Suprapubic skin (tissue), 4 donors: Measurements from ENCODE around the gene FBXO42. TPM values are rescaled to one million over a fixed set of nuclear protein-coding genes. Genes with fewer than 3 reads are reported as not detected.
"Not testable (repeated sequence)": the region's sequence is repeated elsewhere in the genome, so short reads cannot be mapped to it uniquely, and the experiment has no call there.

Experiments used
- DNase-seq, 2 donors: peaks; one replicate each; pipeline ENCODE4 v3.0.0-alpha.2; 2019; ENCODE audit warnings: low spot score in 2 of 2
- H3K27ac ChIP-seq: fragments of 200-600 bp; sonication (generic); one replicate; pipeline ENCODE4 v1.5.1; 2019
- H3K27me3 ChIP-seq: fragments of 200-600 bp; sonication (generic); one replicate; pipeline ENCODE4 v1.5.1; 2019
- H3K36me3 ChIP-seq: fragments of 200-600 bp; sonication (generic); one replicate; pipeline ENCODE4 v1.5.1; 2019
- H3K4me1 ChIP-seq: fragments of 200-600 bp; sonication (generic); one replicate; pipeline ENCODE4 v1.5.1; 2019
- H3K4me3 ChIP-seq: fragments of 200-600 bp; sonication (generic); one replicate; pipeline ENCODE4 v1.5.1; 2019; ENCODE audit warnings: mild to moderate bottlenecking
- H3K9me3 ChIP-seq: fragments of 200-600 bp; sonication (generic); one replicate; pipeline ENCODE4 v1.5.1; 2019
- EP300 ChIP-seq: sonication (generic); formaldehyde crosslinking; IDR thresholded peaks from one replicate; pipeline ENCODE4 v1.6.1; 2017; ENCODE audit warnings: antibody characterized with exemption
- POLR2A ChIP-seq, 2 donors: fragments of 450-650 bp; IDR thresholded peaks; one replicate each; pipeline ENCODE4 v1.6.1; 2017; ENCODE audit warnings: antibody characterized with exemption in 2 of 2, mild to moderate bottlenecking in 2 of 2, moderate library complexity in 2 of 2
- POLR2AphosphoS5 ChIP-seq, 3 donors: sonication (generic); formaldehyde crosslinking; IDR thresholded peaks; one replicate each; pipeline ENCODE4 v1.6.1; 2017; ENCODE audit warnings: antibody characterized with exemption in 3 of 3
- WGBS: methylation state at CpG from one replicate; pipeline ENCODE4 v1.1.5; 2018; 5-methylcytosine and 5-hydroxymethylcytosine counted together
- total RNA-seq, 4 donors: library from RNA; depleted of rRNA; stranded (reverse); fragments of >200 nt; gene quantifications; one replicate each; pipeline ENCODE4 v1.1.0, GENCODE V29; 2016
- TF ChIP-seq, protein P1 (sequence below), 2 donors: fragments of 200-600 bp in 1 of 2; fragments of 450-650 bp in 1 of 2; sonication (generic) in 1 of 2; IDR thresholded peaks; one replicate each; pipeline ENCODE4 v1.5.1; 2016 to 2019; ENCODE audit warnings: antibody characterized with exemption in 2 of 2, mild to moderate bottlenecking in 1 of 2, moderate library complexity in 1 of 2

The FBXO42 gene
- total RNA-seq, 4 donors from 2014 or later, result 51.1 to 61.4 (median 55.5) TPM

DNA sequence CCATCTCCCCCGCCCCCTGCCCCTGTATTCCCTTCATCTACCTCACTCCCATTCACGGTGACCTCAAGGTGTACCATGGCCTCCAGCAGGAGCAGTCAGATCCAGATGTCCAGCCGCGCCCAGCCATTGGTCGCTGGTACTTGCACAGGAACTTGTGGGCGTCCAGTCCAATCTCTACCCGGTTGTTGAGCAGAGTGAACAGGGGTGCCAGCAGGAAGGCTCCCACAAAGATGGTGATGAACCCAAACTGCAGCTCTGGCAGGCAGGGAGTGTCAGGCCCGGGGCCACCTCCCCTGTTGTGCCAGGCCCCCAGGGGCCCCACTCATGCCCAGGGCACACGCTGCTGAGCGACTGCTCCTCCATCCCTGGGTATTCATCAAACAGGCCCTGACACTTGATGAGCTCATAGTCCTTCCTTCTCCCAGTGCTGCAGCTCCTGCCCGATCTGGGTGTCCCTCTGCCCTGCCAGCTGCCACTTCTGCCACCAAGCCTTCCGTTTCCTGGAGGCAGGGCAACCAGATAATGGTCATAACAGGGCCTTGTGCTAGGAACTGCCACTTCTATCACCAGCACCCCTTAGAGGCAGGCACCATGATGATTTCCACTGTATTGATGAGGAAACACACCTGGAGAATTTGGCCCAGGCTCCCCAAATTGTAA, 134.1 kb downstream of the FBXO42 start:
- peak overlapping the region; percentile 78 for H3K27ac ChIP-seq
- H3K36me3 ChIP-seq, result no peaks in the 10 kb centered on the region
- H3K4me1 ChIP-seq, result peaks cover 24% of the 10 kb centered on the region
- 81% methylated on average over 7 of the region's 12 CpGs for WGBS
- no peaks in the 10 kb centered on the region for H3K9me3 ChIP-seq
- peak overlapping the region; percentile 54 for H3K4me3 ChIP-seq
- no peaks in the 10 kb centered on the region for H3K27me3 ChIP-seq
- DNase-seq, result peak in 1 of 2 donors; percentile 80
- TF ChIP-seq POLR2AphosphoS5 (IDR thresholded peaks at IDR 0.05) (no peak), EP300 (no peak), POLR2A (IDR thresholded peaks at IDR 0.05) (no peak)
- TF ChIP-seq, protein P1, sequence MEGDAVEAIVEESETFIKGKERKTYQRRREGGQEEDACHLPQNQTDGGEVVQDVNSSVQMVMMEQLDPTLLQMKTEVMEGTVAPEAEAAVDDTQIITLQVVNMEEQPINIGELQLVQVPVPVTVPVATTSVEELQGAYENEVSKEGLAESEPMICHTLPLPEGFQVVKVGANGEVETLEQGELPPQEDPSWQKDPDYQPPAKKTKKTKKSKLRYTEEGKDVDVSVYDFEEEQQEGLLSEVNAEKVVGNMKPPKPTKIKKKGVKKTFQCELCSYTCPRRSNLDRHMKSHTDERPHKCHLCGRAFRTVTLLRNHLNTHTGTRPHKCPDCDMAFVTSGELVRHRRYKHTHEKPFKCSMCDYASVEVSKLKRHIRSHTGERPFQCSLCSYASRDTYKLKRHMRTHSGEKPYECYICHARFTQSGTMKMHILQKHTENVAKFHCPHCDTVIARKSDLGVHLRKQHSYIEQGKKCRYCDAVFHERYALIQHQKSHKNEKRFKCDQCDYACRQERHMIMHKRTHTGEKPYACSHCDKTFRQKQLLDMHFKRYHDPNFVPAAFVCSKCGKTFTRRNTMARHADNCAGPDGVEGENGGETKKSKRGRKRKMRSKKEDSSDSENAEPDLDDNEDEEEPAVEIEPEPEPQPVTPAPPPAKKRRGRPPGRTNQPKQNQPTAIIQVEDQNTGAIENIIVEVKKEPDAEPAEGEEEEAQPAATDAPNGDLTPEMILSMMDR (IDR thresholded peaks at IDR 0.05), result no peak

DNA sequence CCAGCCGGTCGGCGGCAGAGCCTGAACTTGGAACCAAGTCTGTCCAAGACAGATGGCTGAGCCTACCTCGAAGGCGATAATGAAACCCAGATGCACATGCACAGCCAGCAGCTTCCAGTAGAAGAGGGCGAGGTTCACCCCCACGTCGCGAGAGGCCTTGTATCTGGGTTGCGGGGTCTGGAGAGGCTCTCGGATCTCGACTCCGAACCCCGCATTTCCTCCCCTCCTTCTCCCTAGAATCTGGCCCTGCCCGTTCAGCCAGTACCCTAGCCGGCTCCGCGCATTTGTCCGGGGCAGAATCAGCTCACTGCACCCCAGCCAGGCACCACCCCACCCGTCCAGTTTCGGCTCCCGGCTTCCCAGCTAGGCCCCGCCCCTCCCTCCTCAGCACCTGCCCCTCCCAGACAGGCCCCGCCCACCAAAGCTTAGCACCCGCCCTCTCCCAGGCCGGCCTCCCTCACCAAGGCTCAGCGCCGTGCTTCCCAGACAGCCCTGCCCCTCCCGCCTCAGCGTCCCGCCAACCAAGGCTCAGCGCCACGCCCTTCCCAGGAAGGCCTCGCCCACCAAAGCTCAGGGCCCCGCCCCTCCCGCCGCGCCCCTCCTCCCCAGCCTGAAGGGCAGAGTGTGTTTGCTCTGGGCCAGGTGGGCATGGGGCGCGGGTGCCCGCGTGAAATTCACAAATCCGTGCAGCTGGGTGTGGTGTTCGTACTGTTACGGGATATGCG, 135.1 kb downstream of the FBXO42 start:
- no peaks in the 10 kb centered on the region for H3K36me3 ChIP-seq
- peak overlapping the region; percentile 54 for H3K4me3 ChIP-seq
- H3K27me3 ChIP-seq, result no peaks in the 10 kb centered on the region
- peak; percentile 99 to 100 for DNase-seq
- H3K4me1 ChIP-seq, result peaks cover 26% of the 10 kb centered on the region
- TF ChIP-seq POLR2AphosphoS5 (IDR thresholded peaks at IDR 0.05) (peak in 2 of 3 donors; percentile 20 to 31), EP300 (no peak)
- H3K27ac ChIP-seq, result peak overlapping the region; percentile 78
- WGBS, result 4% methylated on average over 12 of the region's 46 CpGs
- H3K9me3 ChIP-seq, result no peaks in the 10 kb centered on the region

DNA sequence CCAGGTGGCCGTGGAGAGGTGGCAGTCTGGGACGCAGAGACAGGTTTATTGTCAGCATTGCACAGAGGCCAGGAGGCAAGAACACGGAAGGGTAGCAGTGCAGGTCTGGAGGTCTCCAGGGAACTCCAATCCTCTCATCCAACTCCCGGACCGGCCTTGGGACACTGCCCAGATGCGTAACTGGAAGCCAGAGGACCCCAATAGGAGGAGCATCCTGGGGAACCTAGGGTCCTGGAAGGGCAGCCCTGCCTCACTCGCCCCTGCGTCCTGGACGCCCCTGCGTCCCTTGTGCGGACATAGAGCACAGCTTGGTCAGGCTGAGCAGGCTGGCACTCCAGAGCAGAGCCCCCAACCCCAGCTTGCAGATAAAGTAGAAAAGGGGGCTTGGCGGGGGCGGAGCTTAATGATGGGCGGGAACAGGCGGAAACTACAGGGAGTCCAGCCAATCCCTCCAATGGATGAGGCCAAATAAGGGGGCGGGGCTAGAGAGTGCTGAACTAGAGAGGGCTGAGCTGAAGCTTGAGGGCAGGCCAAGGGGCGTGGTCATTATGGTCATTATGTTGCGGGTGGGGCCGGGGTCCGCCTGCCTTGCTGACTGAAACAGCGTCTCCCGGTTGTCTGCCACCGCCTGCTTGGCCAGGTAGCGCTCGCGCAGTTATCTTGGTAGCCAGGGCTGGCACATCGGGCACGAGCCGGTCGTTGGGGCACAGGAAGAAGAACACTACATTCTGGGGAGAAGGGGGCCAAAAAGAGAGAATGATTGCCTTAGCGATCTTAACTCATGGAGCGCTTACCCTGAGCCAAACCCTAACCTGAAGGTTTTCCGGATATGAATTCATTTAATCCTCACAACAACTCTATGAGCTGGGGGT, 136.2 kb downstream of the FBXO42 start:
- peak; percentile 91 to 93 for DNase-seq
- WGBS, result 18% methylated on average over 27 of the region's 33 CpGs
- peak overlapping the region; percentile 54 for H3K4me3 ChIP-seq

DNA sequence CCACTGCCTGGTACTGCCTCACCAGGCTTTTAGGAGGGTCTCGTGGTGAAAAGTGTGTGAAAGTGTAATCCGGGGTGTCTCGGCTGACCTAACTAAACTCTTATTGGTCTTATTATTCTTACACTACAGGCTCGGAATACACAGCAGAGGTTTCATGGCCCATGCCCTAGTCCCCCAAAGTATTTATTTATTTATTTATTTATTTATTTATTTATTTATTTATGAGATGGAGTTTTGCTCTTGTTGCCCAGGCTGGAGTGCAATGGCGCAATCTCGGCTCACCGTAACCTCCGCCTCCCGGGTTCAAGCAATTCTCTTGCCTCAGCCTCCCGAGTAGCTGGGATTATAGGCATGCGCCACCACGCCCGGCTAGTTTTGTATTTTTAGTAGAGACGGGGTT, 137.0 kb downstream of the FBXO42 start:
- H3K9me3 ChIP-seq, H3K36me3 ChIP-seq, H3K27ac ChIP-seq, H3K27me3 ChIP-seq, DNase-seq, H3K4me3 ChIP-seq: not testable (repeated sequence)
- 99% methylated on average over 14 of the region's 14 CpGs for WGBS
- peaks cover 40% of the 10 kb centered on the region for H3K4me1 ChIP-seq

More for the DNA sequence above, 136.2 kb downstream of the FBXO42 start:
- peak overlapping the region; percentile 78 for H3K27ac ChIP-seq
- TF ChIP-seq POLR2A (IDR thresholded peaks at IDR 0.05), result no peak
- no peak for TF ChIP-seq POLR2AphosphoS5 (IDR thresholded peaks at IDR 0.05)
- no peak for TF ChIP-seq EP300
- TF ChIP-seq, protein P1 (IDR thresholded peaks at IDR 0.05), result no peak
- no peaks in the 10 kb centered on the region for H3K36me3 ChIP-seq
- H3K27me3 ChIP-seq, result no peaks in the 10 kb centered on the region
- peaks cover 36% of the 10 kb centered on the region for H3K4me1 ChIP-seq
- H3K9me3 ChIP-seq, result no peaks in the 10 kb centered on the region

DNA sequence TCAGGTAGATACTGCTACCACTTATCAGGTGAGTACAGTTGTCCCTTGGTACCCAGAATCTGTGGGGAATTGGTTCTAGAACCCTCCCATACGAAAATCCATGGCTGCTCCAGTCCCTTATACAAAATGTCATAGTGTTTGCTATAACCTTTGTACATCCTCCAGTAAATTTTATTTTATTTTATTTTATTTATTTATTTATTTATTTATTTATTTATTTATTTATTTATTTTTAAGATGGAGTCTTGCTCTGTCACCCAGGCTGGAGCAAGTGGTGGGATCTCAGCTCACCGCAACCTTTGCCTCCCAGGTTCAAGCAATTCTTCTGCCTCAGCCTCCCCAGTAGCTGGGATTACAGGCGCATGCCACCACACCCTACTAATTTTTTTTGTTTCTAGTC, 138.7 kb downstream of the FBXO42 start:
- not testable (repeated sequence) for H3K9me3 ChIP-seq, H3K27ac ChIP-seq, DNase-seq, H3K36me3 ChIP-seq, H3K27me3 ChIP-seq, H3K4me3 ChIP-seq
- peaks cover 54% of the 10 kb centered on the region for H3K4me1 ChIP-seq
- WGBS, result 87% methylated on average over 3 of the region's 3 CpGs

DNA sequence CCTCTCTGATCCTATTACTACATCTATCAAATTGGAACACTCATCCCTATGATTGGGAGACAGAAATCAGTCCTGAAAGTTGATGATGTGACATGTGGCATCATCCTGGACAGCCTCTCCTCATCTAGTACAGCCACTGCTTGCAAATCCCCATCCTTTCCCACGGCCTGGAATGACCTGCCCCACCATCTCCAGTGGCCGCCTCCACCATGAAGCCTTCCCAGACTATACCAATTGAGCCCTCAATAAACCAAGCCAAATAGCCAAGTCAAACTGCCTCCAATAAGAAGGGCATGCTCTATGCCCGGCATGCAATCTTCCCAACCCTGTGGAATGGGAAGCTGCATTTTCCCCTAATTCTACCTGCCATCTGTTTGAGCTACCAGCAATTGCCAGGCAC, 139.3 kb downstream of the FBXO42 start:
- Histone ChIP-seq H3K27me3 (no peaks in the 10 kb centered on the region), H3K36me3 (no peaks in the 10 kb centered on the region), H3K27ac (peak overlapping the region; percentile 65), H3K4me3 (no peak overlapping the region), H3K9me3 (no peaks in the 10 kb centered on the region), H3K4me1 (peaks cover 56% of the 10 kb centered on the region)
- whole genome bisulfite sequencing, result 56% methylated on average over 3 of the region's 3 CpGs
- TF ChIP-seq POLR2A (IDR thresholded peaks at IDR 0.05), result no peak
- TF ChIP-seq POLR2AphosphoS5 (IDR thresholded peaks at IDR 0.05), result no peak
- TF ChIP-seq, protein P1 (IDR thresholded peaks at IDR 0.05), result no peak
- no peak for TF ChIP-seq EP300
- no peak for DNase-seq
